BJ (cell line): ENCODE results near the gene NSD1. TPM values are rescaled to one million over a fixed set of nuclear protein-coding genes. Genes with fewer than 3 reads are reported as not detected.
A peak's percentile ranks its signal among the peaks of the same experiment; 100 is the strongest.

Experiments
- CTCF ChIA-PET: fragments of 350-600 bp; formaldehyde crosslinking; extraction: SDS; loops from one replicate; lab custom pipeline; 2021; ENCODE audit warnings: antibody characterized with exemption, inconsistent platforms; lab: Yijun Ruan, JAX
- POLR2A ChIA-PET: fragments of 300-600 bp; sonication (Branson Sonifier 250); formaldehyde crosslinking; extraction: SDS; loops from one replicate; lab custom pipeline; 2021; ENCODE audit warnings: antibody characterized with exemption; lab: Charles Lee
- DNase-seq: peaks from one replicate; pipeline ENCODE4 v3.0.0-alpha.2; 2011; ENCODE audit warnings: low read depth
- H3K27me3 ChIP-seq: 2 replicates; pipeline ENCODE4 v1.6.0; 2011; ENCODE audit warnings: low read length; ENCODE audit not compliant: control insufficient read depth, insufficient read depth
- H3K36me3 ChIP-seq: 2 replicates; pipeline ENCODE4 v1.5.1; 2011; ENCODE audit warnings: low read length; ENCODE audit not compliant: control insufficient read depth, insufficient read depth
- H3K4me3 ChIP-seq: 2 replicates; pipeline ENCODE4 v1.5.1; 2011; ENCODE audit warnings: low read depth, mild to moderate bottlenecking, control low read depth, low read length
- CTCF ChIP-seq: IDR thresholded peaks from 2 replicates; pipeline ENCODE4 v1.5.1; 2011; ENCODE audit warnings: low read depth, mild to moderate bottlenecking, control low read depth, inconsistent platforms, low read length, moderate library complexity; ENCODE audit not compliant: insufficient read depth
- polyA plus RNA-seq: library from polyadenylated mRNA; depleted of rRNA; stranded (reverse); fragments of >200 nt; gene quantifications from 2 replicates; pipeline ENCODE4 v1.2.3, GENCODE V29; 2011

The NSD1 gene
- polyA plus RNA-seq, 1 experiment: 15.8 TPM

- Histone ChIP-seq H3K36me3 (peaks cover 12% of the 10 kb centered on the region), H3K27me3 (no peaks in the 10 kb centered on the region), H3K4me3 (no peak overlapping the region)
- no peak for DNase-seq
- POLR2A ChIA-PET: no interaction called here
- no peak for TF ChIP-seq CTCF
- CTCF ChIA-PET: interaction anchor here (1.1 to 6.8 kb wide), 19 partner anchors 10 to 237 kb away, joined by 3 to 38 read pairs (median 6); partner anchors contain the start of gene FGFR4
Measured at GRCh38 chr5:177308740-177309139, 175.2 kb downstream of the NSD1 start.

- peak; percentile 91 for TF ChIP-seq CTCF
- CTCF ChIA-PET: interaction anchor here (0.6 to 6.8 kb wide), 40 partner anchors 8 to 237 kb away, joined by 3 to 38 read pairs (median 4); partner anchors contain the start of genes FGFR4, GRK6 and PDLIM7
- no peak overlapping the region for H3K4me3 ChIP-seq
- peaks cover 12% of the 10 kb centered on the region for H3K36me3 ChIP-seq
- no peak for DNase-seq
- POLR2A ChIA-PET: interaction anchor here (0.6 to 1.0 kb wide), 2 partner anchors 184 to 188 kb away, joined by 3 to 23 read pairs; partner anchors contain the start of gene PDLIM7
- H3K27me3 ChIP-seq: no peaks in the 10 kb centered on the region
Measured at GRCh38 chr5:177309351-177310191, 176.0 kb downstream of the NSD1 start.

DNA sequence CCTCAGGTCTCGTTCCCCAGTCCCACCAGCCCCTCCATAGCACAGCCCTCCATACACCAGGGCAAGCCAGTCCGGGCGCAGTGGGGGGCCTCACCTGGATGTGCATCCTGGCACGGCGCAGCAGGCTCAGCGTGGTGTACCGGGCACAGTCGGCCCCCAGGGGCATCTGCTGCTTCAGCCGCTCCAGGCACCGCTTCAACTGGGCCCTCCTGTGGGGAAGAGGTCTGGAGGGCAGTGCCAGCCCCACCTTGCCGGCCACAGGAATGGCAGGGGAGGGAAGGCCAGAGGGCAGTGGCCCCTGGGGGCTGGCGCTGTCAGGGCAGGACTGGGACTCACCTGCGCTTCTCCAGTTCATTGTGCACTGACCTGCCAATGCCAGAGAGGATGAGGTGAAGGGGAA, 176.8 kb downstream of the NSD1 start:
- ChIA-PET CTCF (interaction anchor here (0.6 to 6.8 kb wide), 35 partner anchors 9 to 238 kb away, joined by 3 to 38 read pairs (median 5); partner anchors contain the start of genes FGFR4 and GRK6), POLR2A (interaction anchor here (1.0 kb wide), 1 partner anchor 187 kb away, joined by 3 read pairs; the partner anchor contains the start of gene PDLIM7)
- Histone ChIP-seq H3K27me3 (no peaks in the 10 kb centered on the region), H3K4me3 (no peak overlapping the region), H3K36me3 (peaks cover 11% of the 10 kb centered on the region)
- DNase-seq: no peak
- no peak for TF ChIP-seq CTCF

DNA sequence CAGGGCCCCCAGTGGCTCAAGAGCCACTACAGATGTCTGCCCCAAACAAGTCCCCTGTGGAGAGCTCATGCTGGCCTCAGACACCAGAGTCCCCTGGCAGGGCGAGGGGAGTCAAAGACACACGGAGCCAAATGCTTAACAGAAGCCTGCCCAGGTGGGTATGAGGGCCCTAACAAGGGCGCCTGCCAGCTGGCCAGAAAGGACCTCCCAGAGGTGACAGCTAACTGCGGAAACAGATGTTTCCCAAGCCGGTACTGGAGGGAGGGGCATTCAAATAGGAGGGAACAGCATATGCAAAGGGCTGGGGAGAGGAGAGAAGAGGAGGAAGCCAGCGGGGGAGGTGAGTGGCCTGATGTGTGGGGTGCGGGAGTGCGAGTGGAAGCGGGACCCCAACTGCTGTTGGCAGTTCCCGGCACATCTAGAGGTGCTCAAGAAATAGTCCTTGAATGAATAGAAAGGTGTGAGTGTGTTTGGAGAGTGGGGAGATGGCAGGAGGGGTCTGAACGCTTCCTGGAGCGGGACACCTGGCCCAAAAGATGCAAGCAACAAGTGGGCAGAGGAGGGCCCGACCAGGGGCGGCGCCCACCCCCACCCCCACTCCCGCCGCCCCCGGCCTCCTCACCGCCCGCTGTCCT, 177.3 kb downstream of the NSD1 start:
- CTCF ChIA-PET: interaction anchor here (1.0 to 6.8 kb wide), 13 partner anchors 8 to 239 kb away, joined by 3 to 38 read pairs (median 7); partner anchors contain the start of gene GRK6
- POLR2A ChIA-PET: no interaction called here
- no peaks in the 10 kb centered on the region for H3K27me3 ChIP-seq
- peaks cover 6% of the 10 kb centered on the region for H3K36me3 ChIP-seq
- H3K4me3 ChIP-seq: peak overlapping the region; percentile 66
- no peak for DNase-seq
- TF ChIP-seq CTCF: no peak

GRCh38 chr5:177311392-177311722, 177.8 kb downstream of the NSD1 start:
- TF ChIP-seq CTCF: no peak
- ChIA-PET CTCF (interaction anchor here (3.2 to 6.8 kb wide), 3 partner anchors 142 to 197 kb away, joined by 12 to 38 read pairs (median 34); no protein-coding TSS in a partner anchor), POLR2A (no interaction called here)
- Histone ChIP-seq H3K36me3 (peaks cover 5% of the 10 kb centered on the region), H3K4me3 (peak overlapping the region; percentile 66), H3K27me3 (no peaks in the 10 kb centered on the region)
- DNase-seq: no peak
